ENCODE results near the gene ZNF341.

The ZNF341 gene

DNA sequence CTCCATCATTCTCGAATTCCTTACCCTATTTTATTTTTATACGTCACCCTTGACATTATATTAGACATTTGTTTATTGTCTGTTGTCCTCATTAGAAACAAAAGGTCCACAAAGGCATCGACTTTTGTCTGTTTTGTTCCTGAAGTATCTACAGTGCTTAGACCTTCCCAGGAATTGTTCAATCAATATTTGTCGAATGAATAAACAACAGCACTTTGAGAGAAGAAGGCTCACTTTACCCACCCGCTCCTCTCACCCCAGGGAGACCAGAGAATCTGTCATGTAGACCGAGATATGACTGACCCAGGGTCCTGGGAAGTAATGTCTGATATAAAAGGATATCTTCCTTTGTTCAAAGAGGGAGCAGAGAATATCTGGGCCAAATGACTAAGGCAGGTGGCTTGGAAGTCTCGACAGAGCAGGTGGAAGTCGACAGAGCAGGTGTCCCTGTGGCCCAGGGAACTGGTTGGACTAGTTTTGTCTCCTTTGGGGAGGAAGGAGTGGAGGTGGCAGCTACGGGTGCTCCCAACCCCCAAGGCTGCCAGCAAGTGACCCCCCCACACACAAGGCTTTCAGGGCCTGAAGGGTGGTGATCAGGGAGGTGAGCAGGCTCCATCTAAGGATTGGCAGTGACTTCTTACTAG, 64.6 kb downstream of the ZNF341 start:
- DNase-seq (ENCODE audit: low read depth), result no peak

DNA sequence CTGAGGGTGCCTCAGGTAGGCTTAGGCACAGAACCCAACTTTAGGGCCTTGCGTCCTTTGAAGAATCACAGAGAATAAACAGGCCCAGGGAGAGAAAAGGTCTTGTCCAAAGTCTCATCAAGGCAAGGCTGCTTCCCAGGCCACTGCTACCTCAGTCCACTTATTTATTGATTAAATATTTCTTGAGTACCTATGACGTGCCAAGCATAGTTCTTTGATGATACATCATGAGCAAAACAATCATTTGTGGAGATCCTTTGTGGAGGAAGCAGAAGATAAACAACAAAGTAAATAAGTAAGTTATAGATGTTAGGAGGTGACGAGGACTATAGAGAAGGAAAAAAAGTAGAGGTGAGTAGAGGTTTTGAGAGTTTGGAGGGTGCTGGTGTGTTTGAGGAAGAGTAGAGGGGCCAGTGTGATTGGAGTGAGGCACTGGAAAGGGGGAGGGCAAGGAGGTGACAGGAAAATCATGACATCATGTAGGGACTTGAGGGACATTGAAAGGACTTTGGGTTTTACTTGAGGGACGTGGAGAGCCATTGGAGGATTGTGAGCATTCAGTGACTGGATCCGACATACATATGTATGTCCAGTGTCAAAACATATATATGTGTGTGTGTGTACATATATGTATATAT, 65.2 kb downstream of the ZNF341 start:
- no peak for DNase-seq (ENCODE audit: low read depth)

DNA sequence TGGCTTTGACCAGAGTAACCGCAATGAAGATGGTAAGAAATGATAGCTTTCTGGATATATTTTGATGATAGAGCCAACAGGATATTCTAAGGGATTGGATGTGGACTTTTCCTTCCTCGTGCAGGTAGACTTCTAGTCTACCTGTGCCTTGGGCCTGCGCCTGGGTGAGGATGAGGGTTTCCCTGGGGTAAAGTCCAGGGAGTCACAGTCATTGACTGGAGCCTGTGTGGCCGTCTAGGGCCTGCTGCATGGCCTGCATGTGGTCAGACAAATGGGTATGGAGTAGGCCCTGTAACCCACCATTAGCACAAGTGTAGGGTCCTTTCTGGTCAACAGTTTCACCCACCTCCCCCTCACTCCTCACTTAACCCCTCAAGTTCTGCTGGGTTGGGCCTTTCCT, 66.6 kb downstream of the ZNF341 start:
- DNase-seq (ENCODE audit: low read depth), result no peak

DNA sequence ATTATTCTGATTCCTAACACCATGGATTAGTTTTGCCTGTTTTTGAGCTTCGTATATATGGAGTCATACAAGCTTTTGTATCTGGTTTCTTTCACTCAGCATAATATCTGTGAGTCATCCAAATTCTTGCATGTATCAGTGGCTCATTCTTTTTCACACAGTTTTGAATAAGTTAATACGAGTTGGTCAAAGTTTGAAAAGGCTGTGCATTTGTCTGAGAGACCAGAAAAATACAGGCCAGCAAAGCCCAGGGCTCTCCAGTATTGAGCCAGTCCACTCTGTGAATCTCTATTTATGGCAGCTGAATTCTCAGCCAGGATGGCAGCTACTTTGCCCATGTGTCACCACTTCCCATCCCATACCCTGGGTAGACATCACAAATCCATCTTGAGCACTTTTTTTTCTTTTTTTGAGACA, 72.1 kb downstream of the ZNF341 start:
- DNase-seq (ENCODE audit: low read depth), result no peak

DNA sequence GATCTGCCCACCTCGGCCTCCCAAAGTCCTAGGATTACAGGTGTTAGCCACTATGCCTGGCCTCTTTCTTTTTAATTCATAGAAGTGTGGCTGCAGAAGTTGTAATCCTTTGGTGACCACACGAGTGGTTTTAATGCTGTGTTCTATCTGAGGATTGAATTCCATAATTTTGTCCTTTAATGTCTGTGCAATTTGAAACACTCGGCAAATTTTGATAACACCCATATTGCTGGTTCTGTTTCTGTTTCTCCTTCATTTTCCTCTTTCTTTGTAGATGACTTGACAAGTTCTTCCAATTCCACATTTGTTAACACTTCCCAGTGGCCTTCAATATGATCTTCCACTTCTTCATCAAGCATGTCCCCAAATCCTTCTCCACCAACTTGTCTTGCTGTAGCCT, 76.6 kb downstream of the ZNF341 start:
- no peak for DNase-seq (ENCODE audit: low read depth)

DNA sequence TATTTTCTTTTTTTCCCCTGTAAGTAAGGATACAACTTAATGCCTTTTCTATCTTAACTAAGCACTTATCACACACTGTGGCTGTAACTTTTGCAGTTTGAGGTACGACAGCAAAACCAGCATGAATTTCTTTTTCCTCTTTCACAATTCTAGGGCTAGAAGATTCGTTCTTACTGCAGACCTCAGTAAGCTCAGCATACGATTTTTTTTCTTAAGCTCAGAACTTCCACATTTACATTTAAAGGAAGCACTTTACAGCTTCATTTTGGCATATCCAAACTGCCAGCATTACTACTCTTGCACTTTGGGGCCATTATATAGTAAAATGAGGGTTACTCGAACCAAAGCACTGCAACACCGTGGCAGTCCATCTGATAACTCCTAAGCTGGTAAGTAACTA, 78.5 kb downstream of the ZNF341 start:
- DNase-seq (ENCODE audit: low read depth), result no peak

DNA sequence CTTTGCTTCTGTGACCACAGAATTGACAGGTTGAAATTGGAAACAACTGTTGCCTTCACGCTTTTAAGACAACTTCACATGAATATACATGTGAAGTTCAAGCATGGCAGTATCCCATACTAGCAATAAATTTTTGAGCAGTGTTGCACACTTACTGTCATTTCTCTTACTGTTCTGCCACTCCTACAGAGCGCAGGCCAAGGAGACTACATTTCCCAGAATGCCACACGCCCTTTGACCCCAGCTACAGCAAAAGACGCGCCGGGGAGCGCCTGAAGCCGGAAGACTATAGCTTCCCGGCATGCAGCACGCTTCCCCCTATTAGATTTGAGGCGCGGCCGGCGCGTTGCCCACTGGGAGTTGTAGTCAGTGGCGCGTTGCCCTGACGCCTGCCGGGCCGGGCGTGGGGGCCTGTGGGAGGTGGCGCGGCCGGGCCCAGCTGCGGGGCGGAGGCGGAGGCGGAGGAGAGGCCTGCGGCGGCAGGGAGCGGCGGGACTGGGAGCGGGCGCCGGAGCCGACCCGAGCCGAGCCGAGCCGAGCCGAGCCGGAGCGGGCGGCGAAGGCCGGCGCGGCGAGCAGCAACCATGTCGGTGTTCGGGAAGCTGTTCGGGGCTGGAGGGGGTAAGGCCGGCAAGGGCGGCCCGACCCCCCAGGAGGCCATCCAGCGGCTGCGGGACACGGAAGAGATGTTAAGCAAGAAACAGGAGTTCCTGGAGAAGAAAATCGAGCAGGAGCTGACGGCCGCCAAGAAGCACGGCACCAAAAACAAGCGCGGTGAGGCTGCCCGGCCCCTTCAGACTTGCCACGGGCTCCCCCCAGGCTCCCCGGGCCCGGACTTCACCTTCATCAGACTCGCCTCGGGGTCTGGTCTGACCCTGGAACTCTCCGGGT, 79.3 kb downstream of the ZNF341 start, which contains the start of gene CHMP4B:
TSS of gene CHMP4B (plus strand) at position 464 of the 891 bp plus-strand sequence. CDS start at position 585, 121 bp downstream.
- DNase-seq (ENCODE audit: low read depth), result peak; percentile 97

DNA sequence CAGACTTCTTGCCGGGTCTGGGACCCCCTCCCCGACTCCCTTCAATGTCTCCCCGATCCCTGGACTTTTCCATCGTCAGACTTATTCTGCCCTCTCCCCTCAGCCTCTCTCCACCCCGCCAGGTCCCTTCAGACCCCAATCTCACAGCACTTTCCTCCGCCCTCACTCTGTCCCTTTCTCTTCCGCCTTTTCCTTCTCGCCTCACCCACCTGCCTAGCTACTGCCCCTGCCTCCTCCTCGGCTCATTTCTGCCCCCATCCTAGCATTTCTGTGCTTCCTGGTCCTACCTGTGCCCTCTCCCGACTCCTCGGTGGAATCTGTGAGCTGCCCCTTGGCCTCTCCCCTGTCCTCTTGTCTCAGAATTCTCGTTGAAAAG, 80.0 kb downstream of the ZNF341 start:
- no peak for DNase-seq (ENCODE audit: low read depth)

DNA sequence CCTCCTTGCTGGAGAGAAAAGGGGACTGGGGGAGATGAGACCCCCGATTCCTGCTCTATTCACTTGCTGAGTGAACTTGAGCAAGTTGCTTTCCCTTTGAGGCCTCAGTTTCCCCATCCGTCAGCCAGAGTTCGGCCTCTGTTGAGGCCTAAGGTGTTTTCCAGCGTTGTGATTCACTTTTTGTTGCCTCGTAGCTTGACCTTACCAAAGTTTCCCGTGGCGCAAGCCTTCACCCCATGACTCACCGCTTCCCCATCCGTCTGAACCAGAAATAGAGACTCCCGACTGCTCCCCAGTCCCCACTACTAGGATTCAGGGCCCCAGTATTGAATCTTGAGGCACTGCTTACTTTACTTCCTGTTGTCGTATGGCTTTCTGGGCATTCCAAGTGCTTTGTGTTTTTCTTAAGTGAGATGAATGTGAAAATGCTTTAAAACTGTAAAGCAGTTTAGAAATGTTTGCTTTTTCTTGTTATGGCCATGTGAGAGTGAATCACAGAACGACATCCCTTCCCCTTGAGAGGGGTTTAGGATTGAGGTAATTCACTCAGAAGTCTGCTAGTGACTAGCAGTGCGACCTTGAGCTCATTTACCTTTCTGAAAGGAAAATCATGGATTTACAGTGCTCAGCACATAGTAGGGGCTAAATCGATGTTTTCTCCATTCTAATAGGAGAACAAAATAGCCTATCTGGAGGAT, 80.5 kb downstream of the ZNF341 start:
- no peak for DNase-seq (ENCODE audit: low read depth)

DNA sequence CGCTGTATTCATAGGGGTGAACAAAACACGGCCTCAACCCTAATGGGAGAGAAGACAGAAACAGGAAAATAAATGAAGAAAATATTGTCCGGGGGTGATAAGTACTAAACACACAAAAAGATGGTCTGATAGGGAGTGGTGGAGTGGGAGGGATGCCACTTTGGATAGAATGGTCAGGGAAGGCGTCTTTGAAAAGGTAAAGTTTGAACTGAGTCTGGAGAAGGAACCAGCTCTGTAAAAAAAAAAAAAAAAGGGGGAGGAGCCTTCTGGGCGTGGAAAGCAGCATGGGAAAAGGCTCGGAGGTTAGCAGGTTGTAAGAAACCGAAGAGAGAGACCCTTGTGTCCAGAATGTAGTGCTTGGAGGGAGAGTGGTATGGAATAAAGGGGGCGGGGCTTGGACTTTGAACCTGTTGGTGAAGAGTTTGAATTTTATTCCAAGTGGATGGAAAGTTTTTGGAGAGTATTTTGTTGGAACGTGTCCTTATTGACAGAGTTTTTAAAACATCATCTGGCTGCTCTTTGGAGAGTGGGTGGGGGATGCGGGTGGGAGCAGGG, 81.2 kb downstream of the ZNF341 start:
- no peak for DNase-seq (ENCODE audit: low read depth)

DNA sequence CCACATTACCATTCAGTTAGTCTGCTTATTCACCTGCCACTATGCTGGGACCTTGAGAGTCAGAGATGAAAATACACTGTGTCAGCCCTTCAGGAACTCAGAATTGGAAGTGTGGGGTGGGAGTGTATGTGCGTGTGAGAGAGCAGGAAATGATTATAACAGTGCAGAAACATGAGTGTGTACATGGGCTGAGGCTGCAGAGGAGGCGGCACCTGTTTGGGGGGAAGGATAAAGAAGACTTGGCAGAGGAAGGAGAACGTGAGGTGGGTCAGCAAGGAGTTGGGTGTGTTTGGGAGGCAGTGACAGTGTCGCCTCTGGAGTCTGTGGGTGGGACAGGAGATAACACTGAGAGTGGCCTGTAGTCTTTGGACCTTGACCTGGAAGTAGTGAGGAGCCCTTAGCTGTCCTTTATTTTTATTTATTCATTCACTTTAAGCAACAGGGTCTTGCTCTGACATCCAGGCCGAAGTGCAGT, 82.5 kb downstream of the ZNF341 start:
- DNase-seq (ENCODE audit: low read depth), result no peak

DNA sequence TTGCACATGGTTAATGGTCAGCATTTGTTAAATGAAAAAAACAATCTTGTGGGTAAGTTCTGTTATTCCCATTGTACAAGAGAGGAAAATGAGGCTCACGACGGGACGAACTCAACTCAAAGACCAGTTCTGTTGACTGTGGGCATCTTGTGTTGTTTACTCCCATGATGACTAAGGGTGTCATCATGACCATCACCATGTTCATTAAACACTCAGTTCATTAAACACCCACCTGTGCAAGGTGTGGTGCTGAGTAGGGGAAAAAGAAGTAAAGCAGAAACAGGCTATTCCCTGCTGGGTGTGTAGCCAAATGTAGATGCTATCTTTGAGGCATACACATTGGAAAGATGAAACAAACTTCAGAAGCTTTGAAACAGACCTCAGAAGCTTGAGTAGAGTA, 83.9 kb downstream of the ZNF341 start:
- DNase-seq (ENCODE audit: low read depth), result no peak

DNA sequence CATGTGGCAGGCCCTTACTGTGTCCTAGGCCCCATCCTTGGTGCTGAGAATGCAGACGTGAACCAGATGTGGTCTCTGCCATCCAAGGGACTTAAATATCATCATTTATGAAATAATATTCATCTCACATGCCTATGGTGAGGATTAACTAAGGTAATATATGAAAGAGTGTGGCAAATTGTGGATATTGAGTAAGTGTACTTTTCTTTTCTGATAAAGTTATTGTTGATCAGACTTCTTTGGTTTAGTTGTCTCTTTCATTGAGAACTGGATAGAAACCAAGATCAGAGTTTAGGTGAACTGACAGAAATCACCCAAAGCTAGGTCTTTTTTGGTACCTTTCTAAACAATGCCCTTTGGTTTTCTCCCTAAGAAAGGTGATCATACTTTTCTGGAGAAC, 84.4 kb downstream of the ZNF341 start:
- DNase-seq (ENCODE audit: low read depth), result no peak

DNA sequence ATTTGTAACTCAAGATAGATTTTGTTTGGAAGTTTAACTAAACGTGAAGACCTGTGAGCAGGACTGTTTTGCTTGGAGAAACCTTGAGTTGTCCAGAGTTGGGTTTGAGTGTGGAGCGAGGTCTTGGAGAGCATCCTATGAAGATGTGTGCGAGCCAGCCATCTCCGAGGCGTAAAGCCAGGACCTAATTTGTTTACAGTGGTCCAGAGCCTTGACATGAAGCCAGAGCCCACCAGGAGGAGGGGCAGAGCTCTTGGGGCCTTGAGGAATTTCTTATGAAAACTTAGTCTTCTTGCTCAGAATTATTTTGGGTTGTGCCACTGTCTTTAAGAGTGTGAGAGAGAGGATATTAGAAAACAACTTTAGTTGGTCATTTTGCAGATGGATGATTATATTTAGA, 85.6 kb downstream of the ZNF341 start:
- DNase-seq (ENCODE audit: low read depth), result no peak

DNA sequence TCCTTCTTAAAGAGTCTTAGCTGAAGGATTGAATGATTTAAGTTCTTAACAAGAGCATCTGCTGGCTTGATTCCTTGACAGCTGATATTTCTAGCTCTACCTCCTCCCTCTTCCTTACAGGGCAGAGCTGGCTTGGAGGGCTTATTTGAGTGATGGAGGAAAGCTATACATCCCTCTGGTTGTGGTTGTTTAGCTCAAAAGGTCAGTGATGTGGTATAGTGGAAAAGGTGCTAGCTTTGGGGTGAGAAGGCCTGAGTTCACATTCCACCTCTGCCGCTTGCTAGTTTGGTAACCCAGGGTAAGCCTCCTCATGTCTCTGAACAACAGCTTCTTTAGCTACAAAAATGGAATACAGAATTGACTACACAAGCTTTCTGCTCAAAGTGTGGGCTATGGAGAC, 87.7 kb downstream of the ZNF341 start:
- DNase-seq (ENCODE audit: low read depth), result no peak

DNA sequence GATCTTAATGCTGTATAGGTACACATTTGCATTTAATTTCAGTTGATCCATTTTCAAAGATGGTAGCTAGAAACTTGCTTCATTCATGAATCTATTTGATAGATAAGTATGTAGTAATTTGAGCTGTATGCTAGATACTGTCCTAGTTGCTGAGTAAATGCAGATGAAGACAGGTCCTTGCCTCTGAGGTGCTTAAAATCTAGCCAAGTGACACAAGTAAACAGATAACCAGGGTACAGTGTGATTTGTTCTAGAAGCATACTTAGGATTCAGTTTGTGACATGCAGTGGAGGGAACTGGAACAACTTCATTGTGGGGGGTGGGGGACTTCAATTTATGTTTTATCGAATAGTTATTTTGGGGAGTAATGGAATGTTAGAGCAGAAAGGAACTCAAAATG, 88.6 kb downstream of the ZNF341 start:
- DNase-seq (ENCODE audit: low read depth), result no peak

DNA sequence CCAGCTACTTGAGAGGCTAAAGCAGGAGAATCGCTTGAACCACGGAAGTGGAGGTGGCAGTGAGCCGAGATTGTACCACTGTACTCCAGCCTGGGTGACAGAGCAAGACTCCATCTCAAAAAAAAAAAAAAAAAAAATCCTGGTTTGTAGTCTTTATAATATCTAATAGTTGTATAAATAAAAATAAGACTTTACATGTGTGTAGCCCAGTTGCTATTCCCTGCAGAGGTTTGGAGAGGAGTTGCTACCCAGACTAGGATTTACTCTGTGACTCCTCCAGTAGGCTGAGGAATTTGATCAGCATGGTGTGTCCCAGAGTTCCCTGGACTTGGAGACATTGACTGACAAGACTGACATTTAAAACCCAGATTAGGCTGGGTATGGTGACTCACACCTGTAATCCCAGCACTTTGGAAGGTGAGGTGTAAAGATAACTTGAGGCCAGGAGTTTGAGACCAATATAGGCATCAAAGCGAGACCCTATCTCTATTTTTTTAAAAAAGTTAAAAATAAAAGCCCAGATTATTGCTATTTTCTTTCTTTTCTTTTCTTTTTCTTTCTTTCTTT, 89.6 kb downstream of the ZNF341 start:
- no peak for DNase-seq (ENCODE audit: low read depth)

DNA sequence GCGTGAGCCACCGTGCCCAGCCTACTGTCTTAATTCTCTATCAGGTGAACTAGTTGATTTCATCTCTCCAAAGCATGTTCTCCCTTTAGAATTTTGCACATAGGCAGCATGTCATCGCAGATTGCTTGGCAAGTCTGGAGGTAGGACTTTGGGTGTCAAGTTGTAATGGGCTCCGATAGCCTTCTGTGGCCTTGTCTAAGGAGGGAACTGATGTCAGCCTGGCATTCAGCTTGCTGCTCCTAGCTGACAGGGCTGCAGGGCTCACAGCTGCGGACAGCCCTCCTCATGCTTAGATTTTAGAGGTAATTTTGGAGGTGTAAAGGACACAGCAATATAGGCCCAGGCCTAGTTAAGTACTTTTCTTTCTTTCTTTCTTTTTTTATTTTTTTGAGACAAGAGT, 90.6 kb downstream of the ZNF341 start:
- DNase-seq (ENCODE audit: low read depth), result no peak

DNA sequence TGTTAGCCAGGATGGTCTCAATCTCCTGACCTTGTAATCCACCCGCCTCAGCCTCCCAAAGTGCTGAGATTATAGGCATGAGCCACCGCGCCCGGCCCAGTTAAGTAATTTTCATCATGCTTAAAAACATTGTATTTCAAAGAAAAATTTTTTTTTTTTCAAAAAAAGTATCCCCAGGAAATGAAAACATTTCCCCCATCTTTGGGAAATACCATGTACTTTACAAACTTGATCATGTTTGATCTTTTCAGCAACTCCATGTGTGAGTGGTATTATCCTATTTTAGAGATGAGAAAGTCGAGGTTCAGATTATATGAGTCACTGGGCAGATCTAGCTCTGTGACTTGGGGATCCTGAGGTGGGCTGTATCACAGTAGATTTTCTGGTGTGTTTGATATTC, 91.2 kb downstream of the ZNF341 start:
- DNase-seq (ENCODE audit: low read depth), result no peak

DNA sequence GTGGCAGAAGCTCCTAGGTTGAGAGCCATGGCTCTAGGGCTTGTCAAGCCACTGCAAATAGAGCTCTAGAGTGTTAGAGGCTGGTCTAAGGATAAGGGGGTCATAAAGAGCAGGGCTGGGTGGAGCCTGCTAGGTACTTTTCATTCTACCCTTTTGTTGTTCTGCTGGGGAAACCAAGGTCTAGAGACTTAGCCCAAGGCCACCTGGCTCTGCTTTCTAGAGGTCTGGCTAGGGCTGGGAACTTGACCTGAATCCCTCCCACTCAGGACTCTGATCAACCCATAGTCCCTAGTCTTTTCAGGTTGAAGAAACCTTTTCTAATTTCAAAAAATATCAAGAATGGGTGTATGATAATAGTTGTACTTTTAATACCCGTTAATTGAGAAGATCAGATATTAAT, 93.1 kb downstream of the ZNF341 start:
- DNase-seq (ENCODE audit: low read depth), result no peak
